Measurements from ENCODE around the gene EPB41L5.
"Not testable (repeated sequence)": the region's sequence is repeated elsewhere in the genome, so short reads cannot be mapped to it uniquely, and the experiment has no call there.

EPB41L5 gene

GRCh38 chr2:120052597-120052996 is 39.7 kb downstream of the EPB41L5 start:
- Mint-ChIP-seq H3K4me1 (no peaks in the 10 kb centered on the region), H3K27ac (no peak overlapping the region), H3K4me3 (no peak overlapping the region), H3K27me3 (no peaks in the 10 kb centered on the region), H3K9me3 (peaks cover 30 to 62% of the 10 kb centered on the region in 2 donors)
- ATAC-seq (no peak), DNase-seq (no peak)

GRCh38 chr2:120053891-120054290 is 41.0 kb downstream of the EPB41L5 start:
- no peak for DNase-seq
- no peak overlapping the region for H3K4me3 Mint-ChIP-seq
- H3K4me1 Mint-ChIP-seq: no peaks in the 10 kb centered on the region
- H3K27ac Mint-ChIP-seq: no peak overlapping the region
- H3K27me3 Mint-ChIP-seq: no peaks in the 10 kb centered on the region
- peaks cover 22 to 49% of the 10 kb centered on the region in 2 donors for H3K9me3 Mint-ChIP-seq
- ATAC-seq: no peak

- Mint-ChIP-seq H3K27ac (no peak overlapping the region), H3K9me3 (peaks cover 4 to 6% of the 10 kb centered on the region in 2 donors), H3K27me3 (no peaks in the 10 kb centered on the region), H3K4me1 (no peaks in the 10 kb centered on the region), H3K4me3 (no peak overlapping the region)
- ATAC-seq: no peak
- DNase-seq: no peak
These were observed 46.6 kb downstream of the EPB41L5 start for GRCh38 chr2:120059483-120059882.

- no peaks in the 10 kb centered on the region for H3K27me3 Mint-ChIP-seq
- no peak for ATAC-seq
- H3K4me3 Mint-ChIP-seq: no peak overlapping the region
- no peak overlapping the region for H3K27ac Mint-ChIP-seq
- DNase-seq: no peak
- H3K4me1 Mint-ChIP-seq: no peaks in the 10 kb centered on the region
- peaks cover 4 to 6% of the 10 kb centered on the region in 2 donors for H3K9me3 Mint-ChIP-seq
These were observed 47.3 kb downstream of the EPB41L5 start for GRCh38 chr2:120060088-120060623.

- no peak overlapping the region for H3K27ac Mint-ChIP-seq
- ATAC-seq (no peak), DNase-seq (no peak)
- H3K9me3 Mint-ChIP-seq: no peaks in the 10 kb centered on the region
- H3K4me1 Mint-ChIP-seq: no peaks in the 10 kb centered on the region
- H3K4me3 Mint-ChIP-seq: no peak overlapping the region
- no peaks in the 10 kb centered on the region for H3K27me3 Mint-ChIP-seq
These were observed 51.8 kb downstream of the EPB41L5 start for GRCh38 chr2:120064664-120065063.

GRCh38 chr2:120066800-120067547 is 54.1 kb downstream of the EPB41L5 start:
- no peak for DNase-seq
- Mint-ChIP-seq H3K4me1 (no peaks in the 10 kb centered on the region), H3K4me3 (no peak overlapping the region), H3K27ac (no peak overlapping the region), H3K9me3 (no peaks in the 10 kb centered on the region), H3K27me3 (no peaks in the 10 kb centered on the region)
- no peak for ATAC-seq

- H3K4me3 Mint-ChIP-seq, H3K27me3 Mint-ChIP-seq, H3K4me1 Mint-ChIP-seq, H3K9me3 Mint-ChIP-seq, H3K27ac Mint-ChIP-seq, ATAC-seq, DNase-seq: not testable (repeated sequence)
These were observed 55.3 kb downstream of the EPB41L5 start for GRCh38 chr2:120068040-120068658.

- ATAC-seq: no peak
- H3K27ac Mint-ChIP-seq: no peak overlapping the region
- H3K4me1 Mint-ChIP-seq: no peaks in the 10 kb centered on the region
- DNase-seq: no peak
- no peaks in the 10 kb centered on the region for H3K27me3 Mint-ChIP-seq
- H3K4me3 Mint-ChIP-seq: no peak overlapping the region
- H3K9me3 Mint-ChIP-seq: peaks cover 9 to 13% of the 10 kb centered on the region in 2 donors
These were observed 62.7 kb downstream of the EPB41L5 start for GRCh38 chr2:120075545-120075944.

GRCh38 chr2:120077896-120078295 is 65.0 kb downstream of the EPB41L5 start:
- no peaks in the 10 kb centered on the region for H3K4me1 Mint-ChIP-seq
- no peak overlapping the region for H3K27ac Mint-ChIP-seq
- H3K9me3 Mint-ChIP-seq: peaks cover 9 to 13% of the 10 kb centered on the region in 2 donors
- no peaks in the 10 kb centered on the region for H3K27me3 Mint-ChIP-seq
- no peak overlapping the region for H3K4me3 Mint-ChIP-seq
- DNase-seq: no peak
- ATAC-seq: no peak

- DNase-seq (no peak), ATAC-seq (no peak)
- Mint-ChIP-seq H3K4me1 (no peaks in the 10 kb centered on the region), H3K27me3 (no peaks in the 10 kb centered on the region), H3K4me3 (no peak overlapping the region), H3K9me3 (peaks cover 9 to 13% of the 10 kb centered on the region in 2 donors), H3K27ac (no peak overlapping the region)
These were observed 66.8 kb downstream of the EPB41L5 start for GRCh38 chr2:120079647-120080046.

- Mint-ChIP-seq H3K27me3 (no peaks in the 10 kb centered on the region), H3K4me3 (no peak overlapping the region), H3K27ac (no peak overlapping the region), H3K4me1 (no peaks in the 10 kb centered on the region), H3K9me3 (no peaks in the 10 kb centered on the region)
- ATAC-seq (no peak), DNase-seq (no peak)
These were observed 78.6 kb downstream of the EPB41L5 start for GRCh38 chr2:120091436-120091835.

GRCh38 chr2:120094795-120095194 is 81.9 kb downstream of the EPB41L5 start:
- no peak overlapping the region for H3K4me3 Mint-ChIP-seq
- H3K4me1 Mint-ChIP-seq: no peaks in the 10 kb centered on the region
- no peaks in the 10 kb centered on the region for H3K27me3 Mint-ChIP-seq
- no peak overlapping the region for H3K27ac Mint-ChIP-seq
- ATAC-seq (no peak), DNase-seq (no peak)
- H3K9me3 Mint-ChIP-seq: no peaks in the 10 kb centered on the region

GRCh38 chr2:120100627-120101026 is 87.8 kb downstream of the EPB41L5 start:
- Mint-ChIP-seq H3K4me1 (no peaks in the 10 kb centered on the region), H3K9me3 (no peaks in the 10 kb centered on the region), H3K27ac (peak overlapping the region in 1 of 2 donors; percentile 52), H3K27me3 (no peaks in the 10 kb centered on the region), H3K4me3 (no peak overlapping the region)
- DNase-seq (no peak), ATAC-seq (no peak)

- Mint-ChIP-seq H3K4me1 (peaks cover 3% of the 10 kb centered on the region), H3K27ac (no peak overlapping the region), H3K4me3 (no peak overlapping the region), H3K9me3 (peaks cover 2% of the 10 kb centered on the region in 2 donors), H3K27me3 (no peaks in the 10 kb centered on the region)
- no peak for DNase-seq
- ATAC-seq: no peak
These were observed 91.0 kb downstream of the EPB41L5 start for GRCh38 chr2:120103723-120104467.

- ATAC-seq: no peak
- DNase-seq: no peak
- Mint-ChIP-seq H3K9me3 (peaks cover 9 to 10% of the 10 kb centered on the region in 2 donors), H3K4me1 (peaks cover 12% of the 10 kb centered on the region), H3K27me3 (no peaks in the 10 kb centered on the region), H3K4me3 (no peak overlapping the region), H3K27ac (no peak overlapping the region)
These were observed 91.9 kb downstream of the EPB41L5 start for GRCh38 chr2:120104772-120105171.

GRCh38 chr2:120105360-120105759 is 92.5 kb downstream of the EPB41L5 start:
- Mint-ChIP-seq H3K4me1 (peaks cover 18% of the 10 kb centered on the region), H3K27ac (no peak overlapping the region), H3K27me3 (no peaks in the 10 kb centered on the region), H3K9me3 (peaks cover 9 to 11% of the 10 kb centered on the region in 2 donors), H3K4me3 (no peak overlapping the region)
- ATAC-seq (no peak), DNase-seq (no peak)

All from stimulated activated naive CD8-positive, alpha-beta T cell treated with anti-CD3 and anti-CD28 coated beads, Interleukin-15, amount 100 ng/mL, for 72 hours (primary cell).